GM15510 (cell line): ENCODE results near the gene HEMK1.

ENCODE experiments used
- POLR2A ChIP-seq: IDR thresholded peaks from 3 replicates; pipeline ENCODE4 v1.6.1; 2011; ENCODE audit warnings: borderline replicate concordance; ENCODE audit not compliant: insufficient read length; ENCODE audit errors: extremely low read depth

The HEMK1 gene

DNA sequence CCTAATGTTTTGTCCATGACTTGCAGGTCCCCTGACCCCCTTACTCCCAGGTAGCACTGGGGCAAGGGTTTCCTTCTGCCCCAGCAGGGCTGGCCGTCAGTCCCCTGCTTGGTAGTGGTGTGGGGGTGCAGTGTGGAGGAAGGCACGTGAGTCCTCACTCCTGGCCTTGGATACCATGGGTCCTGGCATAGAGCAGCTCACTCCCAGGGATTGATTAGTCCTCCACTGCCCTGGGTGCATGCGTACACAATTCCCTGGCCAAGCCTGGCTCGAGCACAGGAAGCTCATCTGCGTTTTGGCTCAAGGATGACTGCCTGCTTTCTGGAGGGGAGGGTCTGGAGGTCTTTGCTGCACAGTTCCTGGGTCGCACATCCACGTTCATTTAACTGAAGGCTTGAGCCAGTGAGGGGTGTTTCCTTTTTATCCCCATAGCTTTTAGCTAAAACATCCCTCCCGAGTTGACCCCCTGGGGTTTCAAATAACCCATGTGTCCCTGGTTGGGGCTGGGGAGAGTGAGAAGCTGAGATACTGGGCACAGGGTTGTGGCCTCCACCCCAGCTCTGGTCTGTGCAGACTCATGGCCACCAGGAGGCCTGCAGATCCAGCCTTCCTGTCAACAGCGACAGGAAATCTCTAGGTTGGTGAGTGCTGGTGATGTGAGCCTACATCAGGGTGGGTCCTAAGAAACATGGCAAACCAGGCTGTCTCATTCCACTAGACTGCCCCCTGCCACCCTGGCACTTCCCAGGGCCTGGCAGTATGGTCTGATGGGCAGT, 11.5 kb downstream of the HEMK1 start:
- no peak for TF ChIP-seq POLR2A

DNA sequence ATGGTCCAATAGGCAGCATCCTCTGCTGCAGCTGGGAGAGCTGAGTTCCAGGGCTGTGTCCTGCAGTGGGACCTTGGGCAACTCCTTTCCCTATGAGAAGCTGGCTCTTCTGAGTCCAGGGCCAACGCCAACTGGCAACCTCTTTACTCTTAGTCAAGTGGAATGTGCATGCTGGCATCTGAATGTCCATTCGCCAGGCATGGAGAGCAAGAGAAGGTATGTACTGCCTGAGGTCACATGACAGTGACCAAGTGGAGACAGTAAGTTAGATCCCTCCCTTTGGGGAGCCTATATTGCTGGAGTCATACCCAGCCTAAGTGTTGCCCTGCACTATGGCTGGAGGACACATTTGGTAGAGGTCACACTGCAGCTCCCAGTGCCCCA, 12.1 kb downstream of the HEMK1 start:
- TF ChIP-seq POLR2A, result no peak

DNA sequence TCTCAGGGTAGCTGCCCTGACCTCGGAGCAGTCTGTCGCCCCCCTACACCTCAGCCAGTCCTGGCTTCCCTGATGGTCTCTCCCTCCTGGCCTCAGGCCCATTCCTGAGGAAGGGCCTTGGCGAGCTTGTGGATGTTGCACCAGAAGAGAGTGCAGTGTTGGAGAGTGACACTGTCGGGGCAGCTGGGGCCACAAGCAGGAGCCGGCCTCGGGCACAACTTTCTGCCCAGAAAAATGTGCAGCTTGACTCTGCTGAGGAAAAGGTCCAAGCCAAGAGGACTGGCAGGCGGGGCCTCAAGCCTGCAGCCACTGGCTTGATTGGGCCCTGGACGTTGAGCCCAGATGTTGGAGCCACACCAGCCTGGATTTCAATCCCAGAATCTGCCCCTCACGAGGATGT, 12.8 kb downstream of the HEMK1 start:
- no peak for TF ChIP-seq POLR2A

DNA sequence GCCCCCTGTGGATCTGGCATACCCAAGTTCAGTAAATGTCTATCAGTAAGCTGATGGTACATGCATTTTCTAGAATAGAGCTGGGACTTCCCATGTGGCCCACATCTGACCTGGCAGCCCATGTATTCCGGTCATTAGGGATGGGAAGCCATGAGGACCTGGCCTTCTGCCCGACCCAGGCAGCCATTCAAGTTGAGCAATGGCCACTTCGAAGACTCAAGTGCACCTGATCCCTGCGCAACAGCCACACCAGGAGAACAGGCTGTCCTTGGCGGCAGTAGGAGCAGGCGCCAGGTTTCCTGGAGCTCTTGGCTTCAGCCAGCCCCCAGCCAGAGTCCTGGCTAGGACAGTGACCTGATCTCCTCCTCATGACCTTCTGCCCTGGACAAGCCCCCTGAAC, 14.6 kb downstream of the HEMK1 start:
- no peak for TF ChIP-seq POLR2A

DNA sequence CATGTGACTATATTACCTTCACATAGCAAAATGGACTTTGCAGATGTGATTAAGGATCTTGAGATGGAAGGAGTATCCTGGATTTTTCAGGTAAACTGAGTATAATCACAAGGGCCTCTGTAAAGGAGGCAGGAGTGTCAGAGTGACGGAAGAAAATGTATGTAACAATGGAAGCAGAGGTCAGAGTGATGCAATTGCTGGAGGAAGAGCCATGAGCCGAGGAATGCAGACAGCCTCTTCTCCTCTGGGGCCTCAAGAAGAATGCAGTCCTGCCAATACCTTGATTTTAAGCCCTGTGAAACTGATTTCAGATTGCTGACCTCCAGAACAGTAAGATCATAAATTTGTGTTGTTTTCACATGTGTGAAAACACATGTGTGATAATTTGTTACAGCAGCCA, 15.1 kb downstream of the HEMK1 start:
- no peak for TF ChIP-seq POLR2A

DNA sequence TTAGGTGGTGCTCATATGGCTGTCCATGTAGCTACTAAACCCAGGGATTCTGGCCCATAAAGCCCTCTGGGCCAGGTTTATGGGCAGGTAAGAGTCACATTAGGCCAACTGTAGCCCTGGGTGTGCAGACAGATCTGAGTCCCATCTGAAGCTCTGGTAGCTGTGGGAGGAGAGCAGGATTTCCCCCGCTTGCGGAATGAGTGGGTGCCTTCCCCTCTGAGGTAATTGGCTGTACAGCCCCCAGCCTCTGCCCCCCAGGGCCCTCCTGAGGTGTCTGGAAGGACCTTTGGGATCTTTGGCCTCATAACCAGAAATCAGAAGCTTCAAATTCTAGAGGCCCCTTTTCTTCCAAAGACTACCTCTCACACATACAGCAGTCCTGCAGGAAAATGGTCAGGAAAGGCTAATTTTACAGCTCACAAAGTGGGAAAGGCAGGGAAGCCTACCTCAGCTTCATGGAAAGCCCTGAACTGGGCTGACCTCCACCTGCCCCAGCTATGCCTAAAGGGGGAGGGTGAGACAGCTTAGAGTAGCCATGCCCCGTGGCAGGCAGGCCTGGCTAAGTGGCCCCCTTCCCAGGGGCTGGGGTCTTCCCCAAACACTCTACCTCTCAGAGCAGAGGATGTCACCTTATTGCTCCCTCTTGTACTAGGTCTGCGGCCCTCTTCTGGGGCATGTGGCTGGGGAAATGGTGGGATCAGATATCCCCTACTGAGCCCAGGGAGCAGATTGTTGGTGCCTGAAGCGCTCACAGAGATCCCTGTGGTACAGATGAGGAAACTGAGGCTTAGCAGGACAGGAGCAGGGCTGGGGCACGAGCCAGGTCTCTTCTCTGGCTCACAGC, 16.8 kb downstream of the HEMK1 start:
- no peak for TF ChIP-seq POLR2A

DNA sequence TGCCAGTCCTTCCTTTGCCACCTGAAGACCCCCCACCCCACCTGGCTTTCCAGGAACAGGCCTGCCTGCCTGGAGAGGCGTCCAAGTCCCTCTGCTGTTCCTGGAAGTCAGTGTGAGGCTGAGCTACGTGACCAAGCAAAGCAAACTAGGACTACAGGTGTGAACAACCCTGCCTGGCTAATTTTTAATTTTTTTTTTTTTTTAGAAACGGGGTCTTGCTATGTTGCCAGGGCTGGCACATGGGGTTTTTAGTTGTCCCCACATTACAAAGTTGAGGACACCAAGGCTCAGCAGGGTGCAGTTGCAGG, 17.4 kb downstream of the HEMK1 start:
- no peak for TF ChIP-seq POLR2A

DNA sequence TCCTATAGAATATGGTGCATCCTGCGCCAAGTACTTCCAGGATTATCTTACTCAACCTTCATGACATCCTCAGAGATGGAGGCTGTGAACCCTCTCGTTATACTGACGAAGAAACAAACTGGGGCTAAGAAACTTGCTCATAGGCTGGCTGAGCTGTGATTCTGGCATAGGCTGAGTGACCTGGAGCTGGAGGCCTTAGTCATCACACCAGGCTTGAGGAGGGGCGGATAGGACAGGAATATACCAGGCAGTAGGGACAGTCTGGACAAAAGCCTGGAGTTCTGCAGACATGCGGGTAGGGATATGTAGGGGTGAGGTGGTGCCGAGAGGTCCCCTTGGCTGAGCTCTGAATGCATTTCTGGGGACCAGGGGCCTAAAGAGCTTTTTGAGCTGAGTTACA, 18.1 kb downstream of the HEMK1 start:
- TF ChIP-seq POLR2A, result no peak

DNA sequence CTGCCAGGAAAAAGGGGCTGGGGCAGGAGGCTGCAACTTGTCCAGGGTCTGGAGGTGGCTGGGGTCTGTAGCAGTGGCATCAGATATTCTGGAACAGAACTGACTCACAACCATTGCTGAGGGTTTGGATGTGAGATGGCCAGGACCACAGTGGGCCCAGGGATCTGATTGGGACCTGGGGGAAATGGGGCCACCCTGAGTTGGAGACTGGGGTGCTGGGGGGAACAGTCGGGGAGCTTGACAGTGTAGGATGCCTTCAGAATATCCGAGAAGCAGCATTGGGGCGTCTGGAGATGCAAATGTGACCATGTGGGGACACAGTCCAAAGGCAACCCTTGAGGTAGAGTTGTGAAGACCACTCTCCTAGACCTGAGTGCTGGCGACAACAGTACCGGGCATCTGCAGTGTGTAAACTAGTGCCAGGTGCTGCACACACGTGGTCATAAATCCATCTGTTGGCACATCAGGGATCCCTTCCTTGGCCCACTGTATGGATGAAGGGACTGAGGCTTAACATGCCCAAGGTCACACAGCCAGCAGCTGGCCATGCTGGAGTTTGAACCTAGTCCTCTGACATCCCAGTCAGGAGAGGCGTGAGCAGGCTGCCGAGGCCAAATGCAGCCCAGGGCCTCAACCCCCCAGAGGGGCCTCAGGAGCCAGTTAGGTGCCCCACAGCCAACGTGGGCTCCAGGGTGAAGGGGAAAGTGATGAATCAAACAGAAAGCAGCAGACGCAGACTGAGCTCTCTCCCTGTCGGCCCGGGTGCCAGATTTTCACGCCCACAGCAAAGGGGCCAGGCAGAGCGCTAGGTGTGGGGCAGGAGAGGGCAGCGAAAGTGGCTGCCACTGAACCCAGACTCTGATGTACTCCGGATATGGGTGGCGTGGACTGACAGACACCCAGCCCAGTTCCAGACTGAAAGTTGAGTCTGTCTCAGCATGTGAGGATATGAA, 18.8 kb downstream of the HEMK1 start:
- TF ChIP-seq POLR2A, result no peak

DNA sequence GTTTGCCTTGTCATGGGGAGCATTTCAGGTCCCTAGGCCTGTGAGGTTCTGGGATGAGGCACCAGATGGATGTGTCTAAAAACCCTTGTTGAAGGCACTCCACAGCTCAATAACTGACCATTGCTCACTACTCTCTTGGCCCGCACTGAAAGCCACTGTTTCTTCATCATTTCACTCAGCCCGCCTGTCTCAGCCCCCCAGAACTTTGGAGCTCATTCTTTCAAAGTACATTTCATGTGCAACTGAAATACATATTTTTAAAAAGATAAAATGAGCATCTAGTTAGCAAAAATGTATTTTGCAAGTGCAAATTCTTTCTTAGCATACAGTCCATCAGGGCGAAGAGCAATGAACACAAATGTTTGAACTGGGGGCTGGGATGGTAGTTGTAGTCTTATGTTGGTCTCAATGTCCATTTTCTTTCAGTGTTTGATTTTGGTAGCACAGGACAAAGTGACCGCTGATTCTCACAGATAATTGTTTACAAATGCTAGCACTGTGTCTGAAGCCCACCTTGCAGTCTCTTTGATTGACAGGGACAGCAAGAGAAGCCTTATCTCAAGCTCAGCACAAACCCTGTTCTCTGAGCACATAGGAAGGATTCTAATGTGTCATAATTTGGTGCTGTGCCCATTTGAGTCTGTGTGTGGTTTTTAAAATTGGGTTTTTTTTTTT, 19.6 kb downstream of the HEMK1 start:
- no peak for TF ChIP-seq POLR2A

DNA sequence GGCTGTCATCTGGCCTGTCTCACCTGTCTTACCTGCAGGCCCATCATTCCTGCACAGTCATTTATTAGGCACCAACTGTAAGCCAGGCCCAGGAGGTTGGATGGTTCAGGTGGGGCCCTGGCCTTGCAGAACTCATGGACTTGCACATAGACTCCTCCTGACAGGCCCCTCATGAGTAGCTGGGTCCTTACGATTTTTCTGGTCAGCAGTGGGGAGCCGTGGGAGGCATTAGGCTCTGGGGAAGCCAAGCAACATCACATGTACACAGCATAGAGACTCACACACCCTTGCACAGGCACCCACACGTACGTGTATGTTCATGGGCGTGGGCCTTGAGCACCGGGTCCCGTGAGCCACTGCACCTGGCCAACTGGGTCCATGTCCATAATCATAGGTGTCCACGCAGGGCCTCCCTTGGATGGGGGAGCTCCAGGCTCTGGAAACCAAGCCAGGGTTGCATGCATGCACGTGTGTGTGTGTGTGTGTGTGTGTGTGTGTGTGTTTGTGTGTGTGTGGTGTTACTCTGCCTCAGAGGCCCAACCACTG, 21.9 kb downstream of the HEMK1 start:
- TF ChIP-seq POLR2A, result no peak

DNA sequence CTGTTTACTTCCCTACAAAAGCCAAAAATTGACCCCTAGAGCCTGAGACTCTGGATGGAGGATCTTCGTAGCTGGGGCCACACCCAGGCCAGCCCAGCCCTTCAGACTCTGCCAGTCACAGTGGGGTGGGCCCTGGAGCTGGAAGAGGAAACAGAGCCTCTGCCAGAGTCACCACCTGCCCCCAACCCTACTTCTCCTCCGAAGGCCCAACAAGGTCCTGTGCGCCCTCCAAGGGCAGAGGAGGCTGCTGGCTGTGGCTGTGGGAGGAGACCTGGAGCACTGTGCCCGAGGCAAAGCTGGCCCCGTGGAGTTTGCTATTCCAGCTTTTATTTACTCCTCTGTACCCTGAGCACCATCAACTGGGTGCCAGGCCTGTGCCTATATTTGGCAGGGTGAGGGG, 23.2 kb downstream of the HEMK1 start:
- TF ChIP-seq POLR2A, result no peak

DNA sequence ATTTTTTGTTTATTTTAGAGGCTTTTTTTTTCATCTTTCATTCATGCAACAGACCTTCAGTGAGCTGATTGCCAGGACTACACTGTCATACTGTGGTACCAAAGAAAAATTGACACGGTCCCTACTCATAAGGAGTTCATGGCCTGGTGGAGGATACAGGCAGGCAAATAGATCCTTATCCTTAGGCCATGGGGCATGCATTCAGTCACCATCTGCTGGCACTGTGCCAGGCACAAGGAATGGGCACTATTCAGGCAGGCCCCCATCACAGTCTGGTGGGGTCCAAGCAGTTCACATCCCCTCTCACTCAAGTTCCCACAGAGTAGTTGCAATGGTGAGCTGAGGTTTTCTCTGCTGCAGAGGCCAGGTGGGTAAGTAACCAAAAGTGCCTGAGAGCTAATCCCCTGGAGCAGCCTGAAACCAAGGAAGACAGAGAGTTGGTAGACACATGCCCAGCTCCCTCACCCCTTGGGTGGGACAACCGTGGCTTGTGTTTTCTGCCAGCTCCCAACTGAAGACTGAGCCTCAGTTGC, 25.0 kb downstream of the HEMK1 start:
- no peak for TF ChIP-seq POLR2A

DNA sequence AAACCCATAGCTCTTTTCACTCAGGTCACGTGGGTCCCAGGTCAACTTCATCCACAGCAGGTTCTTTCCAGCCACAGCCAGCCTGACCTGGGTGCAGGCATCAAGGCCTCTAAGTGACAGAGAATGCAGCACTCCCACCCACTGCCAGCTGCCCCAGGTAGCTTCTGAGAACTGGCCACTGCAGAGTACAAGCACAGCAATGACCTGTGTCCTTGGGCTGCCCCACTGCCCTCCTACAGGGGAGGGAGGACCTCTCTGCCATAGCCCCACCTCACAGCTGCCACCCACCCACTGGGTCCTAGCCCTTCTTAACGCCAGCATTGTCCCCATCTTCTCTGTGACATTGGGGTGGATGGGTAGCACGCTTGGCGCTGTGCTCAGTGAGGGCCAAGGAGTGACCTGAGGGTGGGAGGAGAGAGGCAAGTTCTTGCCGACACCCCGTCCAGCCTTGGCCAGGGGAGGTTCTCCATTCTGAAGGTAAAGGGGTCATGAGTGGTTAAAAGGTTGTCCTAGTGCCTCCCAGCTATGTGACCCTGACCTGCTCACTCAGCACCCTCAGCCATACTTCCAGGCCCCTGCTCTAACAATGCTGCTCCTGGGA, 29.9 kb downstream of the HEMK1 start:
- TF ChIP-seq POLR2A, result no peak
